ENCODE measurements around the gene TAS2R31. TPM values are rescaled to one million over a fixed set of nuclear protein-coding genes. Genes with fewer than 3 reads are reported as not detected.
"Not testable (repeated sequence)": the region's sequence is repeated elsewhere in the genome, so short reads cannot be mapped to it uniquely, and the experiment has no call there.

The TAS2R31 gene, protein sequence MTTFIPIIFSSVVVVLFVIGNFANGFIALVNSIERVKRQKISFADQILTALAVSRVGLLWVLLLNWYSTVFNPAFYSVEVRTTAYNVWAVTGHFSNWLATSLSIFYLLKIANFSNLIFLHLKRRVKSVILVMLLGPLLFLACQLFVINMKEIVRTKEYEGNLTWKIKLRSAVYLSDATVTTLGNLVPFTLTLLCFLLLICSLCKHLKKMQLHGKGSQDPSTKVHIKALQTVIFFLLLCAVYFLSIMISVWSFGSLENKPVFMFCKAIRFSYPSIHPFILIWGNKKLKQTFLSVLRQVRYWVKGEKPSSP
- 1 to 10 TPM in 1 of 3 donors, under 1 TPM in 2; 0.86 to 1.0 (median 0.98) TPM for total RNA-seq

DNA sequence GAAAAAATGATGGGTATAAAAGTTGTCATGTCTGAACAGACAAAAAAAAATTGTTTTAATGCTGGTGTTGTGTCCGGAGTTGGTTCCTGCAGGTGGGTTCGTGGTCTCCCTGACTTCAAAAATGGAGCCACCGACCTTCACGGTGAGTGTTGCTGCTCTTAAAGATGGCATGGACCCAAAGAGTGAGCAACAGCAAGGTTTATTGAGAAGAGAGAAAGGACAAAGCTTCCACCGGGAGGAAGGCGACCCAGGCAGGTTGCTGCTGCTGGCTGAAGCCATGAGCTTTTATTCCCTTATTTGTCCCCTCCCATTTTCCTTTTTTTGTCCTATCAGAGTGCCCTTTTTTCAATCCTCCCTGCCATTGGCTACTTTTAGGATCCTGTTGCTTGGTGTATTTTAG is at the start of gene TAS2R31:
Gene TAS2R31, minus strand, starts transcription at position 101 of the 400 bp plus-strand sequence. Its CDS starts 72 bp downstream, at position 29.
- Mint-ChIP-seq H3K27me3 (ENCODE audit: low read depth) (no peaks in the 10 kb centered on the region), H3K36me3 (ENCODE audit: insufficient read depth) (peaks cover 35% of the 10 kb centered on the region), H3K9me3 (no peaks in the 10 kb centered on the region), H3K4me1 (ENCODE audit: low read depth) (peaks cover 2% of the 10 kb centered on the region), H3K4me3 (no peak within 1 kb of the TSS)
- DNase-seq (no peak), ATAC-seq (no peak)

DNA sequence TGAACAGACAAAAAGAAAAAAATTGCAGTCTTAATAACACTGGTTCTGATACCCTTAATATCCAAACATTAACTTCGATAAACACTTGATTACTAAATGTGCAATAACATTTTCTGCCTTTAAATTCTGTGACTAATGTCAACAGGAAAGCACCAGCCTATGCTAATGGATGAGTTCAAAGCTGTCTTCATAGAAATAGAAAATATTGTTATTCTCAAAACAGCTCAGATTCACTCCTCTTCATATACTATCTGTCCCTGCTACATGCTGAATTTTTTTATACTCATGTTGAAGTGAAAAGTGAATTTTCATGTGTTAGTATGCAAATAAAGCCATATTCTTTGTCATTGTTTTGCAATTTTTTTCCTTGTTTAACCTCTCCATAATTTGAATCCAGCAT is 47.0 kb upstream of the TAS2R31 start:
- peaks cover 30% of the 10 kb centered on the region for H3K4me1 Mint-ChIP-seq (ENCODE audit: low read depth)
- no peak overlapping the region for H3K4me3 Mint-ChIP-seq
- ATAC-seq (no peak), DNase-seq (no peak)
- H3K36me3 Mint-ChIP-seq (ENCODE audit: insufficient read depth): peaks cover 31% of the 10 kb centered on the region
- peaks cover 14% of the 10 kb centered on the region for H3K9me3 Mint-ChIP-seq
- H3K27me3 Mint-ChIP-seq (ENCODE audit: low read depth): no peaks in the 10 kb centered on the region

DNA sequence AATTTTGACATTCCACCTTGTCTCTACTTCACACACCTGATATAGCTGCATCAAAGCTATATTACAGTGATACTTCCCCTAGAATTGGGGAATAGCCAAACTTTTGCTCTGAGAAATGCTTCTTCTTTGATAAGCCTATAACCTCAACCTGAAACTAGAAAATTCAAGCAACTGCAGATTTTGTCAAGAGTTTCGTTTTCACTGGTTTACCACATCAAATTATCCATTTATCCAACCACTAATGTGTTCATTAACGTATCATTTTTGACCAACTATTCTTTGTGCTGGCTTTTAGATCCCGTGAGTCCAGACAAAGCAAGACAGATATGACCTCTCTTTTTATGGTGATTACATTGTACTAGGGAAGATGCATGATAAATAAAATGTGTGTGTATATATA is 44.4 kb upstream of the TAS2R31 start:
- Mint-ChIP-seq H3K4me1 (ENCODE audit: low read depth) (peaks cover 28% of the 10 kb centered on the region), H3K9me3 (peaks cover 7% of the 10 kb centered on the region), H3K27me3 (ENCODE audit: low read depth) (no peaks in the 10 kb centered on the region), H3K36me3 (ENCODE audit: insufficient read depth) (peaks cover 32% of the 10 kb centered on the region), H3K4me3 (no peak overlapping the region)
- ATAC-seq: no peak
- DNase-seq: no peak

DNA sequence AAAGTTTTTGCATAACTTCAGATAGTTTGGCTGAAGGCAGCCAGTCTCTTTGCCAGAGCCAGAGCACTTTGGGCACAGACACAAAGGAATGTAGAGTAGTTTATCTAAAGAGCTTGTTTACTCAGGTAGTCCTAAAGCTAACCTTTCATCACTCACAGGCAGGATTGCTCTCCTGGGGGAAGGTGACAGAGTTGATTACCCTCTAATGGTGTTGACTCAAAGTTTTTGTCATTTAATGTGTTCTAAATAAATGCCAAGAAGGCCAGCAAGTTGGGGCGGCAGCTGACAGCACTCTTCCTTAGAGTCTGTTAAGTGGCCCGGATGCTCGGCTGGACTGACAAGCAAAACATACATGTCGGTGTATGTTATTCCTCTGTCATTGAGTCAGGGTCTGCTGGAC is 40.2 kb upstream of the TAS2R31 start:
- DNase-seq (no peak), ATAC-seq (no peak)
- H3K27me3 Mint-ChIP-seq (ENCODE audit: low read depth): no peaks in the 10 kb centered on the region
- H3K4me3 Mint-ChIP-seq: no peak overlapping the region
- peaks cover 25% of the 10 kb centered on the region for H3K36me3 Mint-ChIP-seq (ENCODE audit: insufficient read depth)
- peaks cover 4% of the 10 kb centered on the region for H3K9me3 Mint-ChIP-seq
- H3K4me1 Mint-ChIP-seq (ENCODE audit: low read depth): peaks cover 12% of the 10 kb centered on the region

DNA sequence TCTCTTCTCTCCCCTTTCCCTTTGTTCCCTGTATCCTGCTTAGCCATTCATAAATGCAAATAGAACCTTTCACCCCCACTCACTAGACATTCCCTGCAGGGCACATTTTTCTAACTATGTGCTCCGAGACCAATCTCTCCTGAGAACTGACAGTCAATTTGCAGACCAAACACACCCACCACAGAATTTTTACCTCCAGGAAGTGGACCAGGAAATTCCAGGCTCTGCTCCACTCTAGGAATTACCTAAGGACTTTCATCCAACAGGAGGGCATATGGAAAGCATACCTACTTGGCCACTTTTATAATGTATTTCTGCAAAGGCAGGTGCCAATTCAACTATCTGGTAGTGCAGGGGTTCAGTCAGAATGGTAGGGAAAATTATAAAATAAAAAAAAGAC is 39.8 kb upstream of the TAS2R31 start:
- H3K4me3 Mint-ChIP-seq: no peak overlapping the region
- DNase-seq: no peak
- no peak for ATAC-seq
- no peaks in the 10 kb centered on the region for H3K27me3 Mint-ChIP-seq (ENCODE audit: low read depth)
- peaks cover 25% of the 10 kb centered on the region for H3K36me3 Mint-ChIP-seq (ENCODE audit: insufficient read depth)
- peaks cover 12% of the 10 kb centered on the region for H3K4me1 Mint-ChIP-seq (ENCODE audit: low read depth)
- H3K9me3 Mint-ChIP-seq: peaks cover 4% of the 10 kb centered on the region

DNA sequence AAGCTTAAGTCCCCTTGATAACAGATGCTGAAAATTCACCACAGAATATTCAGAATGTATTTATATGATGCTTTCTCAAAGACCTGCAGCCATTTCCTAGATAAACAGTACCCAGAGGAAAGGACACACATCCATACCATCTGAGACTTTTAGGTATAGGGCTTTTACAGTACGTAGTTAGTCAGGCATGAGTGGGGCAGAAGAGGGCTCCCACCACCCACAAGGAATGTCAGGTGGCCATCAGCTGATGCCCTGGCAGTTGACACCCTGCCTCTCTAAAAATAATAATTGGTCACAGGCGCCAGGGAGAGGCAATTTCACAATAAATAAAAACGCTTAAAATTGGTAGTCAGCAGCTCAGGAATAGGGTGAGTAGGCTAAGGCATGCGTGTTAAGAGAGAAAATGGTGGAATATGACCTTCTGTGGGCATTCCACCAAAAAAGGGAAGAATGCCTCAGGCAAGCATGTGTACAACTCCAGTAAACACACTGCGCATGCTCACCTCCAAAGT is 38.7 kb upstream of the TAS2R31 start:
- peaks cover 30% of the 10 kb centered on the region for H3K36me3 Mint-ChIP-seq (ENCODE audit: insufficient read depth)
- ATAC-seq (no peak), DNase-seq (no peak)
- peaks cover 4% of the 10 kb centered on the region for H3K9me3 Mint-ChIP-seq
- no peak overlapping the region for H3K4me3 Mint-ChIP-seq
- H3K4me1 Mint-ChIP-seq (ENCODE audit: low read depth): peaks cover 8% of the 10 kb centered on the region
- no peaks in the 10 kb centered on the region for H3K27me3 Mint-ChIP-seq (ENCODE audit: low read depth)

DNA sequence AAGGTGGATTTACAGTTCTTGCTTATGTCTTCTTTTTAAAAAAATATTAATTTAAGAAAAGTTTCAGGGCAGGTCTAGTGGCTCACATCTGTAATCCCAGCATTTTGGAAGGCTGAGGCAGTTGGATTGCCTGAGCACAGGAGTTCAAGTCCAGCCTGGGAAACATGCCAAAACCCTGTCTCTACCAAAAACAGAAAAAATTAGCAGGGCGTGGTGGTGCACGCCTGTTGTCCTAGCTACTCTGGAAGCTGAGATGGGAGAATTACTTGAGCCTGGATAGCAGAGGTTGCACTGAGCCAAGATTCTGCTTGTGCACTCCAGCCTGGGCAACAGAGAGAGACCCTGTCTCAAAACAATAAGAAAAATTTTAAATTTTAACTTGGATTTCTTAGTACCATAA is 36.3 kb upstream of the TAS2R31 start:
- peaks cover 21% of the 10 kb centered on the region for H3K36me3 Mint-ChIP-seq (ENCODE audit: insufficient read depth)
- no peaks in the 10 kb centered on the region for H3K27me3 Mint-ChIP-seq (ENCODE audit: low read depth)
- no peak overlapping the region for H3K4me3 Mint-ChIP-seq
- no peak for DNase-seq
- ATAC-seq: no peak
- peaks cover 4% of the 10 kb centered on the region for H3K9me3 Mint-ChIP-seq
- peaks cover 13% of the 10 kb centered on the region for H3K4me1 Mint-ChIP-seq (ENCODE audit: low read depth)

DNA sequence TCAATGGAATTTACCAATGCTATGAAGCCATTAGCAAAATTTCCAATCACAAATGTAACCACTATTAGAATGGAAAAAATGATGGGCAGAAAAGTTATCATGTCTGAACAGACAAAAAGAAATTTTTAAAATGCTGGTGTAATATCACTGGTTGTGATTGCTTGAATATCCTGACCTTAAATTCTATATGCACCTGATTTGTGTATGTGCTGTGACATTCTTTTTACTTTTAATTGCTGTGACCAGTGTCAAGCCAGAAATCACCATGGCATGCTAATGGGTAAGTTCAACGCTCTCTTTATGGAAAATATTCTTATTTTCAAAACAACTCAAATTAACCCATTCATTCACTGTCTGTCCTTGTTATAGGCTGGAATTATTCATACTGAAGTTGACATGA is 31.0 kb upstream of the TAS2R31 start, which contains the start of gene TAS2R46:
Gene TAS2R46, minus strand, starts transcription at position 101 of the 400 bp plus-strand sequence. Its CDS starts 0 bp downstream, at position 101.
- not testable (repeated sequence) for H3K4me3 Mint-ChIP-seq; DNase-seq; ATAC-seq; H3K27me3 Mint-ChIP-seq (ENCODE audit: low read depth); H3K9me3 Mint-ChIP-seq; H3K36me3 Mint-ChIP-seq (ENCODE audit: insufficient read depth)
- peaks cover 26% of the 10 kb centered on the region for H3K4me1 Mint-ChIP-seq (ENCODE audit: low read depth)

DNA sequence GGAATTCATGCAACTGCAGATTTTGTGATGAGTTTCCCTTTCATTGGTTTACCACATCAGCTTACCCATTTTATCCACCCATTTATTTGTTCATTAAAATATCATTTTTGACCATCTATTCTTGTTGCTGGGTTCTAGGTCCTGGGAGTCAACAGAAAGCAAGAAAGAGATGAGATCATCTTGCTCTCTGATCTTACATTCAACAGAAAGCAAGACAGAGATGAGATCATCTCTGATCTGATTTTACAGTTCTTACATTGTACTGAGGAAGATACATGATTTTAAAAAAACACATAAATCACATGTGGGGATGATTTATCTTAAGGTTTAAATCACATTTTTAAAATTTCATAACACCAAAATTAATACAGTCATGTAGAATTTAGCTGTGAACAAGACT is 28.6 kb upstream of the TAS2R31 start:
- no peak for DNase-seq
- H3K36me3 Mint-ChIP-seq (ENCODE audit: insufficient read depth): peaks cover 5% of the 10 kb centered on the region
- peaks cover 22% of the 10 kb centered on the region for H3K4me1 Mint-ChIP-seq (ENCODE audit: low read depth)
- no peak overlapping the region for H3K4me3 Mint-ChIP-seq
- no peak for ATAC-seq
- H3K9me3 Mint-ChIP-seq: no peaks in the 10 kb centered on the region
- no peaks in the 10 kb centered on the region for H3K27me3 Mint-ChIP-seq (ENCODE audit: low read depth)

DNA sequence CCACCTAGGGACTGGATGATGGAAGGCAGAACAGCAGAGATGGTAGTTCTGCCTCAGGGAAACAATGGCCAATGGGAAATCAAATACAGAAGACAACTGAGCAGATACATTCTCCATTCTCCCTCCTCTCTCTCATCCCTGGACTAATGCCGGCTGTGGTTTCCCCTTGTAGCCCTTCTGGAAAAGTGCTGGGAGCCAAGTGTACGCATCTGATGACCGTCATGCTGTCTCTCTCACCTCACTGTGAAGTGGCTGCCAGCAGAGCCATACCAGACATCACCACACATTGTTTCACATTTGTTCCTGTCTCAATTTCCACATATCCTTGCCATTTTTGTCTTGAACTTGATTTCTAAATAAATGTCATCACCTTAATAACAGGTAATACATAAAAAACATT is 27.8 kb upstream of the TAS2R31 start:
- Mint-ChIP-seq H3K4me3 (no peak overlapping the region), H3K4me1 (ENCODE audit: low read depth) (peaks cover 19% of the 10 kb centered on the region), H3K9me3 (no peaks in the 10 kb centered on the region), H3K27me3 (ENCODE audit: low read depth) (no peaks in the 10 kb centered on the region), H3K36me3 (ENCODE audit: insufficient read depth) (peaks cover 5% of the 10 kb centered on the region)
- no peak for DNase-seq
- ATAC-seq: no peak

DNA sequence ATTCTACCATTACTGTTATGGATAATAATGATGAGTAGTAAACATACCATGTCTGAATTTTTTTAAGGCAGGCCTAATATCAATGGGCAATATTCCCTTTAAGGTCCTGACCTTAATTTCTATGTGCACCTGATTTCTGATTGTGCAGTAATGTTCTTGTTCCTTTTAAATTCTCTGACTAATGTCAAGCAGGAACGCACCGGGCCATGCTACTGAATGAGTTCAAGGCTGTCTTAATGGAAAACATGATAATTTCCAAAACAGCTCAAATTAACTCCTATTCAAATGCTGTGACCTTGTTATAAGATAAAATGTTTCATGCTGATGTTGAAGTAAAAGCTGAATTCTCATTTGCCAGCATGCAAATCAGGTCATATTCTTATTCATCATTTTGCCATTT is 24.1 kb upstream of the TAS2R31 start:
- Mint-ChIP-seq H3K9me3 (peaks cover 14% of the 10 kb centered on the region), H3K36me3 (ENCODE audit: insufficient read depth) (peaks cover 15% of the 10 kb centered on the region), H3K27me3 (ENCODE audit: low read depth) (no peaks in the 10 kb centered on the region), H3K4me3 (no peak overlapping the region), H3K4me1 (ENCODE audit: low read depth) (peaks cover 4% of the 10 kb centered on the region)
- ATAC-seq (no peak), DNase-seq (no peak)

DNA sequence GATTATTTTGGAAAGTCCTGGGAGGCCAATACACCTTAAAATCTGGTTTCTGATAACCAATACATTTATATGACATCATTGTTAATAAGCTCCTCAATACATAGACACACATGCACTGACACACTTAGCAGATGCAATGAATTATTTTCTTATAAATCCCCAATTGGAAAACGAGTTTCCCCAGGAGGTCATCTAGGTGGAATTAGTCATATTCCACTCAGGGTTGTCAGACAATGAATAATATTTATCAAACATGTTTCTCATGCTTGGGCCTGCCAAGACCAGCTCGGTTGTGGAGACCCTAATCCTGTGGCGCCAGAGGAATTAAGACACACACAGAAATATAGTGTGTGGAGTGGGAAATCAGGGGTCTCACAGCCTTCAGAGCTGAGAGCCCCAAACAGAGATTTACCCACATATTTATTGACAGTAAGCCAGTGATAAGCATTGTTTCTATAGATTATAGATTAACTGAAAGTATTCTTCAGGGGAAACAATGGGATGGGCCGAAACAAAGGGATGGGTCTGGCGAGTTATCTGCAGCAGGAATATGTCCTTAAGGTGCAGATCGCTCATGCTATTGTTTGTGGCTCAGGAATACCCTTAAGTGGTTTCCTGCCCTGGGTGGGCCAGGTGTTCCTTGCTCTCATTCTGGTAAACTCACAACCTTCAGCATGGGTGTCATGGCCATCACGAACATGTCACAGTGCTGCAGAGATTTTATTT is 18.8 kb upstream of the TAS2R31 start:
- not testable (repeated sequence) for ATAC-seq; H3K4me3 Mint-ChIP-seq; H3K4me1 Mint-ChIP-seq (ENCODE audit: low read depth); DNase-seq; H3K27me3 Mint-ChIP-seq (ENCODE audit: low read depth)
- Mint-ChIP-seq H3K36me3 (ENCODE audit: insufficient read depth) (peaks cover 33% of the 10 kb centered on the region), H3K9me3 (peaks cover 18% of the 10 kb centered on the region)

DNA sequence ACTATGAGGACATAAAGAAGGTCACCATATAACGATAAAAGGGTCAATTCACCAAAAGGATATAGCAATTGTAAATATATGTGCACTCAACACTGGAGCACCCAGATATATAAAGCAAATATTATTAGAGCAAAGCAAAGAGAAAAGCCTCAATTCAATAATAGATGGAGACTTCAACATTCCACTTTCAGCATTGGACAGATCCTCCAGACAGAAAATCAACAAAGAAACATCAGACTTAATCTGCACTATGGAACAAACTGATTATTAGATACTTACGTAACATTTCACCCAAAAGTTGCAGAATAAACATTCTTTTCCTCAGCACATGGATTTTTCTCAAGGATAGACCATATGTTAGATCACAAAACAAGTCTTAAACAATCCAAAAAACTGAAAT is 10.2 kb upstream of the TAS2R31 start:
- H3K36me3 Mint-ChIP-seq (ENCODE audit: insufficient read depth): peaks cover 47% of the 10 kb centered on the region
- ATAC-seq; H3K4me3 Mint-ChIP-seq; DNase-seq; H3K27me3 Mint-ChIP-seq (ENCODE audit: low read depth); H3K9me3 Mint-ChIP-seq: not testable (repeated sequence)
- peaks cover 10% of the 10 kb centered on the region for H3K4me1 Mint-ChIP-seq (ENCODE audit: low read depth)

DNA sequence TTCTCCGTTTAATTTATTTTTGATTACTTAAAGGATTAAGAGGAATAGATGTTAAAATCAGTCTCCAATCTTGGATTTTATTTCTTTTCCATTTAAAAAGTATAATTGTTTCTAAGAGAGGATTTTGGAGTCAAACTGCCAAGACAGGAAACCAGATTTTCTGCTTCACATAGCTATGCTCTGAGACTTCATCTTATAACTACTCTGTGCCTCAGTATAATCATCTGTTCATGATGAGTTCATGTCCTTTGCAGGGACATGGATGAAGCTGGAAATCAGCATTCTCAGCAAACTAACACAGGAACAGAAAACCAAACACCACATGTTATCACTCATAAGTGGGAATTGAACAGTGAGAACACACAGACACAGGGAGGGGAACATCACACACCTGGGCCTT is 9.0 kb upstream of the TAS2R31 start:
- H3K4me1 Mint-ChIP-seq (ENCODE audit: low read depth): peaks cover 10% of the 10 kb centered on the region
- peaks cover 45% of the 10 kb centered on the region for H3K36me3 Mint-ChIP-seq (ENCODE audit: insufficient read depth)
- no peak overlapping the region for H3K4me3 Mint-ChIP-seq
- H3K9me3 Mint-ChIP-seq: no peaks in the 10 kb centered on the region
- H3K27me3 Mint-ChIP-seq (ENCODE audit: low read depth): no peaks in the 10 kb centered on the region
- ATAC-seq (no peak), DNase-seq (no peak)

DNA sequence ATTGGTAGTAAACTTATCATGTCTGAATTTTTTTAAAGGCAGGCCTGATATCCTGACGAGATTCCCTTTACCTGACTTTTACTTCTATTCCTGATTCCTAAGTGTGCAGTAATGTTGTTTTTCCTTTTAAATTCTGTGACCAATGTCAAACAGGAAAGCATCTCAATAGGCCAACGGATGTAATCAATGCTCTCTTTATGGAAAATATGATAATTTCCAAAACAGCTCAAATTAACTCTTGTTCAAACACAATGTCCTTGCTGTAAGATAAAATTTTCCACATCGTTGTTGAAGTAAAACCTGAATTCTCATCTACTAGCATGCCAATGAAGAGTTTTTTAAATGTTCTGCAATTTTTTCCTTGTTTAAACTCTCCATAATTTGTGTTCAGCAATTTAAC is 8.0 kb upstream of the TAS2R31 start:
- no peak for DNase-seq
- peaks cover 37% of the 10 kb centered on the region for H3K36me3 Mint-ChIP-seq (ENCODE audit: insufficient read depth)
- H3K4me1 Mint-ChIP-seq (ENCODE audit: low read depth): peaks cover 5% of the 10 kb centered on the region
- ATAC-seq: no peak
- H3K4me3 Mint-ChIP-seq: no peak overlapping the region
- no peaks in the 10 kb centered on the region for H3K27me3 Mint-ChIP-seq (ENCODE audit: low read depth)
- H3K9me3 Mint-ChIP-seq: no peaks in the 10 kb centered on the region
